ENCODE measurements around the gene ZNF892. TPM values are rescaled to one million over a fixed set of nuclear protein-coding genes. Genes with fewer than 3 reads are reported as not detected.

The ZNF892 gene
- total and polyA plus RNA-seq, 9 of the 15 experiments (the other 6 are each of a cell fraction or from before 2014, with no cell fraction given), result 0.07 to 0.13 (median 0.09) TPM; not detected in 6

DNA sequence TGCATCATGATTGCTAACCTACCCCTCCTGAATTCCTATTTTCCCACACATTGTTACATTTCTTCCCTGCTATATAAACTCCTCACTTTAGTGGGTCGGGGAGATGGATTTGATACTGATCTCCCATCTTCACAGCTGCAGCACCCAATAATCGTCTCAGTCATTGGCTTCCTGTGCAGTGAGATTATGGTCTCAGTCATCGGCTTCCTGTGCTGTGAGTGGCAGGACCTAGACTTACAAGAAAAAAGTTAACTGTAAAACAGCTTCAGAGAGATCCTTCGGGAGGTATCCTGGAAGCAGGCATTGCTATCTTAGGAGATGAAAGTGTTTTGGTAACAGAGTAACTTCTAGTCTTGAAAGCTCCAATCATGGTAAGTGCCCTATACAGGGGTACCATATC lies 3.4 kb upstream of the ZNF892 start (continued):
- TF ChIP-seq HNRNPK (IDR thresholded peaks at IDR 0.05; ENCODE audit: low read depth, low read length, poor library complexity, severe bottlenecking) (no peak), ZC3H8 (IDR thresholded peaks at IDR 0.05) (no peak), ZNF584 (CRISPR knock-in tag; IDR thresholded peaks at IDR 0.05; ENCODE audit: low read depth) (no peak)
- TF ChIP-seq, protein P1, sequence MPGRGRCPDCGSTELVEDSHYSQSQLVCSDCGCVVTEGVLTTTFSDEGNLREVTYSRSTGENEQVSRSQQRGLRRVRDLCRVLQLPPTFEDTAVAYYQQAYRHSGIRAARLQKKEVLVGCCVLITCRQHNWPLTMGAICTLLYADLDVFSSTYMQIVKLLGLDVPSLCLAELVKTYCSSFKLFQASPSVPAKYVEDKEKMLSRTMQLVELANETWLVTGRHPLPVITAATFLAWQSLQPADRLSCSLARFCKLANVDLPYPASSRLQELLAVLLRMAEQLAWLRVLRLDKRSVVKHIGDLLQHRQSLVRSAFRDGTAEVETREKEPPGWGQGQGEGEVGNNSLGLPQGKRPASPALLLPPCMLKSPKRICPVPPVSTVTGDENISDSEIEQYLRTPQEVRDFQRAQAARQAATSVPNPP (IDR thresholded peaks at IDR 0.05; ENCODE audit: borderline replicate concordance, insufficient read depth, insufficient read length), result no peak

DNA sequence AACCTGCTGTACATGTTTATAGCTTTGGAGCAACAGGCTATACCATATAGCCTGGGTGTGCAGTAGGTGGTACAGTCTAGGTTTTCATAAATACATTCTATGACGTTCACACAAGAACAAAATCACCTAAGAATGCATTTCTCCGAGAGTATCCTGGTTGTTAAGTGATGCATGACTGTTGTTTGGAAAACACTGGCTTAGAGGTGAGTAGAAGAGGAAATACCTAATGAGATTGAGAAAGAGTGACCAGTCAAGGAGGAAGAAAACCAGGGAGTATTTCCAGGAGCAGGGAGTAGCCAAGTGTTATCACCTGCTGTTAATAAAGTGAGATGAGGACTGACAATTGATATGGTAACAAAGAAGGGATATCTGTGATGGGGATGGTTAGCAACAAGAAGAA lies 2.9 kb upstream of the ZNF892 start:
- no TSS peak for BruUV-seq (replicated peaks)
- Histone ChIP-seq H3K4me2 (ENCODE audit: insufficient read depth, low read length) (no peak overlapping the region), H3K9ac (ENCODE audit: insufficient read depth in 1 of 2, low read depth in 2 of 2, low read length in 2 of 2) (no peak overlapping the region), H3K36me3 (ENCODE audit: control insufficient read depth, insufficient read depth, low read length) (no peaks in the 10 kb centered on the region), H3K27ac (ENCODE audit: extremely low read depth, low read depth, low read length) (no peak overlapping the region), H3K9me1 (ENCODE audit: control insufficient read depth, insufficient read depth, low read length) (no peaks in the 10 kb centered on the region), H3K4me3 (no peak overlapping the region), H3K27me3 (ENCODE audit: control insufficient read depth in 2 of 2, insufficient read depth in 2 of 2, low read length in 2 of 2) (peaks cover 0 to 11% of the 10 kb centered on the region in 2 experiments; a peak in 2 of 5 replicates), H3K79me2 (ENCODE audit: control insufficient read depth, insufficient read depth, low read length) (no peaks in the 10 kb centered on the region), H3K4me1 (replicated peaks in 1 of 2; ENCODE audit: control insufficient read depth in 2 of 2, insufficient read depth in 2 of 2, low read length in 2 of 2) (peaks cover 0 to 10% of the 10 kb centered on the region in 2 experiments; a peak in 2 of 5 replicates), H2AFZ (ENCODE audit: low read depth, low read length) (no peak overlapping the region), H3K9me3 (replicated peaks; ENCODE audit: control insufficient read depth, insufficient read depth, low read depth, low read length) (no peaks in the 10 kb centered on the region), H4K20me1 (replicated peaks; ENCODE audit: control insufficient read depth, insufficient read depth, low read length) (no peaks in the 10 kb centered on the region)
- no peak for ATAC-seq
- 3% methylated on average over 2 of the region's 2 CpGs for WGBS (ENCODE audit: insufficient coverage, low coverage, missing lambda C conversion rate)
- TF ChIP-seq, protein P2, sequence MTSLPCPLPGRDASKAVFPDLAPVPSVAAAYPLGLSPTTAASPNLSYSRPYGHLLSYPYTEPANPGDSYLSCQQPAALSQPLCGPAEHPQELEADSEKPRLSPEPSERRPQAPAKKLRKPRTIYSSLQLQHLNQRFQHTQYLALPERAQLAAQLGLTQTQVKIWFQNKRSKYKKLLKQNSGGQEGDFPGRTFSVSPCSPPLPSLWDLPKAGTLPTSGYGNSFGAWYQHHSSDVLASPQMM (CRISPR knock-in tag; IDR thresholded peaks at IDR 0.05), result no peak
- TF ChIP-seq JUNB (CRISPR knock-in tag; conservative IDR thresholded peaks at IDR 0.05) (no peak), XRCC5 (IDR thresholded peaks at IDR 0.05; ENCODE audit: low read depth, low read length) (no peak)
- TF ChIP-seq, protein P3, sequence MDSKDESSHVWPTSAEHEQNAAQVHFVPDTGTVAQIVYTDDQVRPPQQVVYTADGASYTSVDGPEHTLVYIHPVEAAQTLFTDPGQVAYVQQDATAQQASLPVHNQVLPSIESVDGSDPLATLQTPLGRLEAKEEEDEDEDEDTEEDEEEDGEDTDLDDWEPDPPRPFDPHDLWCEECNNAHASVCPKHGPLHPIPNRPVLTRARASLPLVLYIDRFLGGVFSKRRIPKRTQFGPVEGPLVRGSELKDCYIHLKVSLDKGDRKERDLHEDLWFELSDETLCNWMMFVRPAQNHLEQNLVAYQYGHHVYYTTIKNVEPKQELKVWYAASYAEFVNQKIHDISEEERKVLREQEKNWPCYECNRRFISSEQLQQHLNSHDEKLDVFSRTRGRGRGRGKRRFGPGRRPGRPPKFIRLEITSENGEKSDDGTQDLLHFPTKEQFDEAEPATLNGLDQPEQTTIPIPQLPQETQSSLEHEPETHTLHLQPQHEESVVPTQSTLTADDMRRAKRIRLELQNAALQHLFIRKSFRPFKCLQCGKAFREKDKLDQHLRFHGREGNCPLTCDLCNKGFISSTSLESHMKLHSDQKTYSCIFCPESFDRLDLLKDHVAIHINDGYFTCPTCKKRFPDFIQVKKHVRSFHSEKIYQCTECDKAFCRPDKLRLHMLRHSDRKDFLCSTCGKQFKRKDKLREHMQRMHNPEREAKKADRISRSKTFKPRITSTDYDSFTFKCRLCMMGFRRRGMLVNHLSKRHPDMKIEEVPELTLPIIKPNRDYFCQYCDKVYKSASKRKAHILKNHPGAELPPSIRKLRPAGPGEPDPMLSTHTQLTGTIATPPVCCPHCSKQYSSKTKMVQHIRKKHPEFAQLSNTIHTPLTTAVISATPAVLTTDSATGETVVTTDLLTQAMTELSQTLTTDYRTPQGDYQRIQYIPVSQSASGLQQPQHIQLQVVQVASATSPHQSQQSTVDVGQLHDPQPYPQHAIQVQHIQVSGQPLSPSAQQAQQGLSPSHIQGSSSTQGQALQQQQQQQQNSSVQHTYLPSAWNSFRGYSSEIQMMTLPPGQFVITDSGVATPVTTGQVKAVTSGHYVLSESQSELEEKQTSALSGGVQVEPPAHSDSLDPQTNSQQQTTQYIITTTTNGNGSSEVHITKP (IDR thresholded peaks at IDR 0.05; ENCODE audit: partially characterized antibody), result no peak
- TF ChIP-seq, protein P4, sequence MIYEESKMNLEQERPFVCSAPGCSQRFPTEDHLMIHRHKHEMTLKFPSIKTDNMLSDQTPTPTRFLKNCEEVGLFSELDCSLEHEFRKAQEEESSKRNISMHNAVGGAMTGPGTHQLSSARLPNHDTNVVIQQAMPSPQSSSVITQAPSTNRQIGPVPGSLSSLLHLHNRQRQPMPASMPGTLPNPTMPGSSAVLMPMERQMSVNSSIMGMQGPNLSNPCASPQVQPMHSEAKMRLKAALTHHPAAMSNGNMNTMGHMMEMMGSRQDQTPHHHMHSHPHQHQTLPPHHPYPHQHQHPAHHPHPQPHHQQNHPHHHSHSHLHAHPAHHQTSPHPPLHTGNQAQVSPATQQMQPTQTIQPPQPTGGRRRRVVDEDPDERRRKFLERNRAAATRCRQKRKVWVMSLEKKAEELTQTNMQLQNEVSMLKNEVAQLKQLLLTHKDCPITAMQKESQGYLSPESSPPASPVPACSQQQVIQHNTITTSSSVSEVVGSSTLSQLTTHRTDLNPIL (CRISPR knock-in tag; IDR thresholded peaks at IDR 0.05), result no peak
- ChIA-PET POLR2A (no interaction called here), CTCF (ENCODE audit: low intra/inter-chr PET ratio) (no interaction called here)
- in situ Hi-C loops (cut with MboI) (no loop called here), intact Hi-C loops (cut with micrococcal nuclease) (no loop called here)
- FAIRE-seq, result no peak
- DNase-seq (ENCODE audit: extremely low read depth in 1 of 4, low spot score in 3 of 4), result no peak

Measured in K562 (cell line).